ENCODE results near the gene CRYBB3. TPM values are rescaled to one million over a fixed set of nuclear protein-coding genes. Genes with fewer than 3 reads are reported as not detected.

CRYBB3 gene
- total RNA-seq, 1 experiment from 2014 or later: 0.39 TPM

- no peak overlapping the region for H4K8ac ChIP-seq (replicated peaks; ENCODE audit: insufficient read length, low read depth, low read length)
- H3K9me3 ChIP-seq (ENCODE audit: control insufficient read depth, low read depth, low read length): no peaks in the 10 kb centered on the region
- H4K20me1 ChIP-seq (ENCODE audit: control insufficient read depth, insufficient read depth, insufficient read length): no peaks in the 10 kb centered on the region
- TF ChIP-seq, protein P1, sequence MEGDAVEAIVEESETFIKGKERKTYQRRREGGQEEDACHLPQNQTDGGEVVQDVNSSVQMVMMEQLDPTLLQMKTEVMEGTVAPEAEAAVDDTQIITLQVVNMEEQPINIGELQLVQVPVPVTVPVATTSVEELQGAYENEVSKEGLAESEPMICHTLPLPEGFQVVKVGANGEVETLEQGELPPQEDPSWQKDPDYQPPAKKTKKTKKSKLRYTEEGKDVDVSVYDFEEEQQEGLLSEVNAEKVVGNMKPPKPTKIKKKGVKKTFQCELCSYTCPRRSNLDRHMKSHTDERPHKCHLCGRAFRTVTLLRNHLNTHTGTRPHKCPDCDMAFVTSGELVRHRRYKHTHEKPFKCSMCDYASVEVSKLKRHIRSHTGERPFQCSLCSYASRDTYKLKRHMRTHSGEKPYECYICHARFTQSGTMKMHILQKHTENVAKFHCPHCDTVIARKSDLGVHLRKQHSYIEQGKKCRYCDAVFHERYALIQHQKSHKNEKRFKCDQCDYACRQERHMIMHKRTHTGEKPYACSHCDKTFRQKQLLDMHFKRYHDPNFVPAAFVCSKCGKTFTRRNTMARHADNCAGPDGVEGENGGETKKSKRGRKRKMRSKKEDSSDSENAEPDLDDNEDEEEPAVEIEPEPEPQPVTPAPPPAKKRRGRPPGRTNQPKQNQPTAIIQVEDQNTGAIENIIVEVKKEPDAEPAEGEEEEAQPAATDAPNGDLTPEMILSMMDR (conservative IDR thresholded peaks at IDR 0.05): no peak
- no peak overlapping the region for H3K18ac ChIP-seq (ENCODE audit: insufficient read length, low read depth, low read length)
- WGBS (ENCODE audit: extremely low coverage, insufficient read length, low lambda C conversion rate): no CpG with 5 or more reads among the region's 4 CpGs
- no peak overlapping the region for H3K27ac ChIP-seq (ENCODE audit: insufficient read length, low read depth, low read length)
- no peak overlapping the region for H3K9ac ChIP-seq (ENCODE audit: extremely low read depth, insufficient read length, low read length)
- no peak for DNase-seq
- H2AK5ac ChIP-seq (ENCODE audit: insufficient read length, low read length): no peak overlapping the region
- no peak overlapping the region for H3T11ph ChIP-seq (ENCODE audit: low read length)
- Mint-ChIP-seq H3K9me3 (no peaks in the 10 kb centered on the region), H3K36me3 (ENCODE audit: insufficient read depth in 1 of 3, low read depth in 3 of 3) (peaks cover 4 to 16% (median 7%) of the 10 kb centered on the region in 3 experiments; a peak in 3 of 7 replicates), H3K27ac (no peak overlapping the region), H3K4me1 (peaks cover 0 to 2% of the 10 kb centered on the region in 2 experiments; a peak in 1 of 4 replicates), H3K27me3 (ENCODE audit: low read depth) (no peaks in the 10 kb centered on the region), H3K4me3 (no peak overlapping the region)
- no peak overlapping the region for H3K4me2 ChIP-seq (ENCODE audit: insufficient read depth, insufficient read length, low read length)
- H2BK120ac ChIP-seq (ENCODE audit: low read depth, low read length, poor library complexity, severe bottlenecking): no peak overlapping the region
- no peak overlapping the region for H2BK12ac ChIP-seq (ENCODE audit: insufficient read length, low read depth, low read length)
- H2BK15ac ChIP-seq (ENCODE audit: low read depth, low read length): no peak overlapping the region
- H2BK5ac ChIP-seq (ENCODE audit: insufficient read length, low read length): no peak overlapping the region
- no peak overlapping the region for H4K91ac ChIP-seq (ENCODE audit: insufficient read length, low read depth, low read length)
- H3K23me2 ChIP-seq (ENCODE audit: insufficient read length, low read depth, low read length, poor library complexity, severe bottlenecking): no peaks in the 10 kb centered on the region
- no peaks in the 10 kb centered on the region for H3K79me2 ChIP-seq (ENCODE audit: insufficient read depth, low read length)
- H3K14ac ChIP-seq (ENCODE audit: insufficient read depth, low read length): no peak overlapping the region
- no peaks in the 10 kb centered on the region for H3K27me3 ChIP-seq (ENCODE audit: insufficient read depth, low read length)
- H3K4me1 ChIP-seq (ENCODE audit: insufficient read depth, low read length): no peaks in the 10 kb centered on the region
- H2AFZ ChIP-seq (ENCODE audit: low read length): no peak overlapping the region
- no peak overlapping the region for H3K23ac ChIP-seq (ENCODE audit: insufficient read length, low read depth, low read length)
- no peak overlapping the region for H4K5ac ChIP-seq (ENCODE audit: insufficient read length, low read depth, low read length)
- no peak overlapping the region for H3K4ac ChIP-seq (ENCODE audit: low read depth, low read length)
- H3K56ac ChIP-seq (ENCODE audit: insufficient read length, low read depth, low read length): no peak overlapping the region
- no peaks in the 10 kb centered on the region for H3K79me1 ChIP-seq (ENCODE audit: insufficient read depth, low read depth, low read length, poor library complexity, severe bottlenecking)
- H2BK20ac ChIP-seq (ENCODE audit: low read depth, low read length, poor library complexity, severe bottlenecking): no peak overlapping the region
These were observed 2.3 kb upstream of the CRYBB3 start for GRCh38 chr22:25197340-25197739.

Measured in H9 (cell line).